Vagina (tissue), 2 donors: ENCODE measurements around the gene WDR6.

Source experiments
- POLR2A ChIP-seq, 2 donors: fragments of 450-650 bp; IDR thresholded peaks; one replicate each; pipeline ENCODE4 v1.6.1; 2017; ENCODE audit warnings: antibody characterized with exemption in 2 of 2, mild to moderate bottlenecking in 2 of 2, moderate library complexity in 2 of 2
- TF ChIP-seq, protein P1 (sequence below), 3 experiments: fragments of 450-650 bp in 2 of 3; fragments of 200-600 bp in 1 of 3; sonication (generic) in 1 of 3; IDR thresholded peaks; one replicate each; pipeline ENCODE4 v1.5.1; 2017 to 2019; ENCODE audit warnings: antibody characterized with exemption in 3 of 3, mild to moderate bottlenecking in 2 of 3, moderate library complexity in 2 of 3

DNA sequence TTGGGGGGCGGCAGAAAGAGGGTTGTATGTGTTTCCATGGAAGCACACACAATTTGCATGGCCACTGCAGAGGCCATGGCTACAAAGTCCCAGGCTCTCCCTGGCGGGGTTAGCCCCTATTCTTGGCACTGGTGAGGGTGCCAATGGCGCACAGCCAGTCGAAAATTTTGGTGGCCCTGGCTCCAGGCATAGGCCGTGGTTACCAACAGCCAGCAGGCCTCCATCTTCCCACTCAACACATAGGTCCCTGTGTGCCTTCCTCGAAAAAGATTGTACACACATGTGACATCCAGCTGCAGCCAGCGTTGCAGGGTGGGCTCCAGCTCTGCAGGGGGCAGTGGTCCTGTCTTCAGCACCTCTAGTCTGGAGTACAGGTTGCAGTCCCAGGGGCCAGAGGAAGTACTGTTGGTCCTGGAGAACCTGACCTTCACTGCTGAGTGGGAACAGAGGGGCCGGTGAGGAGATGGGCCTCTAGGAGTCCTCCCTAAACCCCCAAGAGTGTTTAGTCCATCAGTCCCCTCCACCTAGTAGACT is 10.0 kb upstream of the WDR6 start:
- TF ChIP-seq, protein P1, sequence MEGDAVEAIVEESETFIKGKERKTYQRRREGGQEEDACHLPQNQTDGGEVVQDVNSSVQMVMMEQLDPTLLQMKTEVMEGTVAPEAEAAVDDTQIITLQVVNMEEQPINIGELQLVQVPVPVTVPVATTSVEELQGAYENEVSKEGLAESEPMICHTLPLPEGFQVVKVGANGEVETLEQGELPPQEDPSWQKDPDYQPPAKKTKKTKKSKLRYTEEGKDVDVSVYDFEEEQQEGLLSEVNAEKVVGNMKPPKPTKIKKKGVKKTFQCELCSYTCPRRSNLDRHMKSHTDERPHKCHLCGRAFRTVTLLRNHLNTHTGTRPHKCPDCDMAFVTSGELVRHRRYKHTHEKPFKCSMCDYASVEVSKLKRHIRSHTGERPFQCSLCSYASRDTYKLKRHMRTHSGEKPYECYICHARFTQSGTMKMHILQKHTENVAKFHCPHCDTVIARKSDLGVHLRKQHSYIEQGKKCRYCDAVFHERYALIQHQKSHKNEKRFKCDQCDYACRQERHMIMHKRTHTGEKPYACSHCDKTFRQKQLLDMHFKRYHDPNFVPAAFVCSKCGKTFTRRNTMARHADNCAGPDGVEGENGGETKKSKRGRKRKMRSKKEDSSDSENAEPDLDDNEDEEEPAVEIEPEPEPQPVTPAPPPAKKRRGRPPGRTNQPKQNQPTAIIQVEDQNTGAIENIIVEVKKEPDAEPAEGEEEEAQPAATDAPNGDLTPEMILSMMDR (IDR thresholded peaks at IDR 0.05): no peak
- no peak for TF ChIP-seq POLR2A (IDR thresholded peaks at IDR 0.05)
